HG02763 (cell line): ENCODE measurements around the gene PAF1.
"Not testable (repeated sequence)": the region's sequence is repeated elsewhere in the genome, so short reads cannot be mapped to it uniquely, and the experiment has no call there.

Source experiments
- ATAC-seq: cut with Tn5 transposase; IDR thresholded peaks from one replicate; pipeline ENCODE4 v1.9.1; 2021; ENCODE audit warnings: mild to moderate bottlenecking, moderate library complexity; ENCODE audit not compliant: unreplicated experiment

The PAF1 gene

GRCh38 chr19:39356647-39357046 lies 34.3 kb downstream of the PAF1 start:
- ATAC-seq: no peak

GRCh38 chr19:39356073-39356472 lies 34.8 kb downstream of the PAF1 start:
- ATAC-seq: no peak

GRCh38 chr19:39355253-39355652 lies 35.7 kb downstream of the PAF1 start:
- ATAC-seq: no peak

GRCh38 chr19:39352381-39353255 lies 38.3 kb downstream of the PAF1 start:
- ATAC-seq: no peak

GRCh38 chr19:39351537-39352064 lies 39.3 kb downstream of the PAF1 start:
- ATAC-seq: no peak

- ATAC-seq: no peak
These were observed 40.8 kb downstream of the PAF1 start for GRCh38 chr19:39350156-39350555.

- ATAC-seq: no peak
These were observed 41.6 kb downstream of the PAF1 start for GRCh38 chr19:39349326-39349725.

- ATAC-seq: no peak
These were observed 43.4 kb downstream of the PAF1 start for GRCh38 chr19:39347332-39348164.

GRCh38 chr19:39345956-39346355 lies 45.0 kb downstream of the PAF1 start:
- no peak for ATAC-seq

GRCh38 chr19:39342647-39343305 lies 48.1 kb downstream of the PAF1 start:
- no peak for ATAC-seq

- ATAC-seq: peak; percentile 90
These were observed 48.9 kb downstream of the PAF1 start, which contains the start of gene SAMD4B for GRCh38 chr19:39341719-39342604. Gene SAMD4B, plus strand, starts transcription at chr19:39342421. Its CDS starts 14,473 bp downstream, at chr19:39356894.

GRCh38 chr19:39341129-39341718 lies 49.7 kb downstream of the PAF1 start:
- no peak for ATAC-seq

- not testable (repeated sequence) for ATAC-seq
These were observed 50.8 kb downstream of the PAF1 start for GRCh38 chr19:39340156-39340555.

- no peak for ATAC-seq
These were observed 51.2 kb downstream of the PAF1 start for GRCh38 chr19:39339674-39340073.

GRCh38 chr19:39336483-39336882 lies 54.4 kb downstream of the PAF1 start:
- ATAC-seq: no peak
